Osteocyte (in vitro differentiated cells): Measurements from ENCODE around the gene CACNA1S. TPM values are rescaled to one million over a fixed set of nuclear protein-coding genes. Genes with fewer than 3 reads are reported as not detected.

Source experiments
- DNase-seq: peaks from one replicate; pipeline ENCODE4 v3.0.0; 2021; ENCODE audit warnings: mixed read lengths; ENCODE audit not compliant: unreplicated experiment; ENCODE audit errors: extremely low spot score
- H3K27ac Mint-ChIP-seq: one replicate; pipeline ENCODE4 v1.8.0; 2021; ENCODE audit warnings: mild to moderate bottlenecking, mixed read lengths; ENCODE audit not compliant: unreplicated experiment
- H3K27me3 Mint-ChIP-seq: one replicate; pipeline ENCODE4 v1.8.0; 2021; ENCODE audit warnings: mixed read lengths; ENCODE audit not compliant: unreplicated experiment
- H3K36me3 Mint-ChIP-seq: one replicate; pipeline ENCODE4 v1.8.0; 2021; ENCODE audit warnings: mixed read lengths; ENCODE audit not compliant: unreplicated experiment
- H3K4me1 Mint-ChIP-seq: one replicate; pipeline ENCODE4 v1.8.0; 2021; ENCODE audit warnings: mixed read lengths; ENCODE audit not compliant: unreplicated experiment
- H3K4me3 Mint-ChIP-seq: one replicate; pipeline ENCODE4 v1.8.0; 2021; ENCODE audit warnings: mild to moderate bottlenecking, moderate library complexity, mixed read lengths; ENCODE audit not compliant: unreplicated experiment
- H3K9me3 Mint-ChIP-seq: one replicate; pipeline ENCODE4 v1.8.0; 2021; ENCODE audit warnings: mixed read lengths; ENCODE audit not compliant: unreplicated experiment
- CTCF ChIP-seq: fragments of 200-600 bp; sonication (generic); IDR thresholded peaks from 2 replicates; pipeline ENCODE4 v1.5.0; 2021; ENCODE audit warnings: antibody characterized with exemption, mild to moderate bottlenecking, moderate library complexity
- total RNA-seq: library from RNA; stranded (reverse); gene quantifications from 2 replicates; pipeline ENCODE4 v1.2.1, GENCODE V29; 2021

CACNA1S gene
- total RNA-seq, 1 donor from 2014 or later: not detected

GRCh38 chr1:201093561-201093960 lies 18.7 kb downstream of the CACNA1S start:
- Mint-ChIP-seq H3K4me1 (peaks cover 3% of the 10 kb centered on the region), H3K36me3 (no peaks in the 10 kb centered on the region), H3K27ac (no peak overlapping the region), H3K9me3 (no peaks in the 10 kb centered on the region), H3K27me3 (peaks cover 12% of the 10 kb centered on the region), H3K4me3 (no peak overlapping the region)
- DNase-seq: no peak
- TF ChIP-seq CTCF: no peak

GRCh38 chr1:201092738-201093137 lies 19.5 kb downstream of the CACNA1S start:
- TF ChIP-seq CTCF: no peak
- no peak overlapping the region for H3K27ac Mint-ChIP-seq
- DNase-seq: no peak
- H3K9me3 Mint-ChIP-seq: no peaks in the 10 kb centered on the region
- no peak overlapping the region for H3K4me3 Mint-ChIP-seq
- H3K27me3 Mint-ChIP-seq: peaks cover 16% of the 10 kb centered on the region
- peaks cover 3% of the 10 kb centered on the region for H3K4me1 Mint-ChIP-seq
- H3K36me3 Mint-ChIP-seq: no peaks in the 10 kb centered on the region

GRCh38 chr1:201091256-201091655 lies 21.0 kb downstream of the CACNA1S start:
- no peak for TF ChIP-seq CTCF
- Mint-ChIP-seq H3K27ac (no peak overlapping the region), H3K36me3 (no peaks in the 10 kb centered on the region), H3K9me3 (no peaks in the 10 kb centered on the region), H3K4me3 (no peak overlapping the region), H3K27me3 (peaks cover 14% of the 10 kb centered on the region), H3K4me1 (peaks cover 3% of the 10 kb centered on the region)
- no peak for DNase-seq

DNA sequence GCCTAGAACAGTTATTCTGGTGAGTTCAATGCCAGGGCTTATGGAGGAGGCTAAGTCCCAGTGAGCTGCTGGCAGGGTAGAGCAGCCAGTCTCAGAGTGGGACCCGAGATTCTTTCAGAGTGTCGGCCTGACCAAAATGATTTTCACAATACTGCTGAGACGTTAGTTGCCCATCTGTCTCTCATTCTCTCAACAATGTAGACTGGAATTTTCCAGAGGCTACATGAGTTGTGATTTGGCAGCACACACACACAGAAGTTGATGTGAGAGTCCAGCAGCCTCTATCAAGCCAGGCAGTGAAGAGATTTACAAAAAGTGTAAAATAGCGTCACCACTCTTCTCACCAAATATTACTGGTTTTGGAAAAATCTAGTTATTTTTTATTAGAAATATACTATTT lies 21.7 kb downstream of the CACNA1S start:
- H3K27ac Mint-ChIP-seq: no peak overlapping the region
- H3K4me1 Mint-ChIP-seq: peaks cover 3% of the 10 kb centered on the region
- H3K36me3 Mint-ChIP-seq: no peaks in the 10 kb centered on the region
- no peak for TF ChIP-seq CTCF
- no peak overlapping the region for H3K4me3 Mint-ChIP-seq
- no peaks in the 10 kb centered on the region for H3K9me3 Mint-ChIP-seq
- H3K27me3 Mint-ChIP-seq: peaks cover 16% of the 10 kb centered on the region
- no peak for DNase-seq

DNA sequence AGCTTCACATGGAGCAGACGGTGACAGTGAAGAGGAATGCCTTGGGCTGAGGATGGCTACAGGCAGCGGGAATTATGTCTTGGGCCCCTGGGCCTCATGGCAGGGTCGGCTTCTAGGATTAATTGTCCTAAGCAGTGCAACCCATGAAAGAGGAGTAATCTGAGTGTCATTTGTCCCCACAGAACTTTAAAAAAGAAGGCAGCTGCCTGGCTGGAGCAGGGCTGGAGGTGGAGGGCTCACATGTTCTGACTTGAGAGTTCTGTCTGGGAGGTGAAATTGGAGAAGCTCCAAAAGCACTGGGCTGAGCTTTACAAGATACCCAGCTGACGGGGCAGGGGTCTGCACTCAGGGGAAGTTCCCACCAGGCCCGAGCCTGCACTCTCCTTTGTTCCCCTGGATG lies 22.6 kb downstream of the CACNA1S start:
- Mint-ChIP-seq H3K4me1 (peaks cover 3% of the 10 kb centered on the region), H3K4me3 (no peak overlapping the region), H3K9me3 (no peaks in the 10 kb centered on the region), H3K36me3 (no peaks in the 10 kb centered on the region), H3K27ac (no peak overlapping the region), H3K27me3 (peaks cover 20% of the 10 kb centered on the region)
- no peak for DNase-seq
- TF ChIP-seq CTCF: no peak
